Smooth muscle cell (in vitro differentiated cells): ENCODE results near the gene SH3RF2. TPM values are rescaled to one million over a fixed set of nuclear protein-coding genes. Genes with fewer than 3 reads are reported as not detected.

ENCODE experiments used
- DNase-seq: peaks from one replicate; lab custom pipeline; 2025; ENCODE audit not compliant: unreplicated experiment; lab: John Stamatoyannopoulos, UW
- H2AFZ ChIP-seq: fragments of 200-600 bp; sonication (generic); 2 replicates; pipeline ENCODE4 v1.6.0; 2016; ENCODE audit warnings: antibody characterized with exemption, low read depth, mild to moderate bottlenecking
- H3F3A ChIP-seq: fragments of 200-600 bp; sonication (generic); 2 replicates; pipeline ENCODE4 v1.6.0; 2017; ENCODE audit warnings: antibody characterized with exemption, low read depth
- H3K27ac ChIP-seq: fragments of 200-600 bp; sonication (generic); 2 replicates; pipeline ENCODE4 v1.5.1; 2016; ENCODE audit warnings: low read depth, mild to moderate bottlenecking
- H3K27me3 ChIP-seq: fragments of 200-600 bp; sonication (generic); 2 replicates; pipeline ENCODE4 v1.6.1; 2016; ENCODE audit warnings: low read depth, mild to moderate bottlenecking
- H3K36me3 ChIP-seq: fragments of 200-600 bp; sonication (generic); 2 replicates; pipeline ENCODE4 v1.5.1; 2016; ENCODE audit warnings: low read depth
- H3K4me1 ChIP-seq: fragments of 200-600 bp; sonication (generic); 2 replicates; pipeline ENCODE4 v1.5.1; 2016; ENCODE audit warnings: low read depth
- H3K4me2 ChIP-seq: fragments of 200-600 bp; sonication (generic); 2 replicates; pipeline ENCODE4 v1.6.0; 2016; ENCODE audit warnings: mild to moderate bottlenecking
- H3K4me3 ChIP-seq: fragments of 200-600 bp; sonication (generic); 2 replicates; pipeline ENCODE4 v1.5.1; 2016; ENCODE audit warnings: mild to moderate bottlenecking
- H3K79me2 ChIP-seq: fragments of 200-600 bp; sonication (generic); 2 replicates; pipeline ENCODE4 v1.6.0; 2016; ENCODE audit warnings: low read depth, mild to moderate bottlenecking
- H3K9ac ChIP-seq: fragments of 200-600 bp; sonication (generic); 2 replicates; pipeline ENCODE4 v1.6.0; 2016; ENCODE audit warnings: low read depth
- H3K9me3 ChIP-seq: fragments of 200-600 bp; sonication (generic); replicated peaks from 2 replicates; pipeline ENCODE4 v1.5.1; 2016; ENCODE audit warnings: low read depth
- H4K20me1 ChIP-seq: fragments of 200-600 bp; sonication (generic); 2 replicates; pipeline ENCODE4 v1.6.0; 2016; ENCODE audit warnings: low read depth
- WGBS: methylation state at CpG from one replicate; pipeline ENCODE4 v1.1.7; 2016; ENCODE audit warnings: low lambda C conversion rate; 5-methylcytosine and 5-hydroxymethylcytosine counted together
- polyA plus RNA-seq: library from polyadenylated mRNA; unstranded; fragments of >200 nt; fragmentation: Nextera tagmentation; extraction: Ambion mirVana; gene quantifications from 2 replicates; pipeline ENCODE4 v1.2.1, GENCODE V29; 2016
- total RNA-seq: library from RNA; depleted of rRNA; stranded (reverse); fragments of >200 nt; gene quantifications from 2 replicates; pipeline ENCODE4 v1.2.3, GENCODE V29; 2014
- TF ChIP-seq, protein P1 (sequence below): fragments of 200-600 bp; sonication (generic); IDR thresholded peaks from 2 replicates; pipeline ENCODE4 v1.5.1; 2017; ENCODE audit warnings: borderline replicate concordance, mild to moderate bottlenecking, antibody characterized with exemption; ENCODE audit not compliant: insufficient read depth, poor library complexity, severe bottlenecking

The SH3RF2 gene
- total and polyA plus RNA-seq, 2 experiments from 2014 or later: 1.0 to 2.0 TPM

GRCh38 chr5:146025114-146025680 lies 88.8 kb downstream of the SH3RF2 start:
- H3K27me3 ChIP-seq: no peaks in the 10 kb centered on the region
- DNase-seq: no peak
- WGBS: 64% methylated on average over 4 of the region's 4 CpGs
- no peak overlapping the region for H2AFZ ChIP-seq
- no peaks in the 10 kb centered on the region for H3K79me2 ChIP-seq
- H3K4me2 ChIP-seq: no peak overlapping the region
- no peaks in the 10 kb centered on the region for H4K20me1 ChIP-seq
- no peak overlapping the region for H3K27ac ChIP-seq
- no peak overlapping the region for H3K4me3 ChIP-seq
- H3K36me3 ChIP-seq: no peaks in the 10 kb centered on the region
- no peaks in the 10 kb centered on the region for H3K9me3 ChIP-seq
- peaks cover 9% of the 10 kb centered on the region for H3K4me1 ChIP-seq
- TF ChIP-seq, protein P1, sequence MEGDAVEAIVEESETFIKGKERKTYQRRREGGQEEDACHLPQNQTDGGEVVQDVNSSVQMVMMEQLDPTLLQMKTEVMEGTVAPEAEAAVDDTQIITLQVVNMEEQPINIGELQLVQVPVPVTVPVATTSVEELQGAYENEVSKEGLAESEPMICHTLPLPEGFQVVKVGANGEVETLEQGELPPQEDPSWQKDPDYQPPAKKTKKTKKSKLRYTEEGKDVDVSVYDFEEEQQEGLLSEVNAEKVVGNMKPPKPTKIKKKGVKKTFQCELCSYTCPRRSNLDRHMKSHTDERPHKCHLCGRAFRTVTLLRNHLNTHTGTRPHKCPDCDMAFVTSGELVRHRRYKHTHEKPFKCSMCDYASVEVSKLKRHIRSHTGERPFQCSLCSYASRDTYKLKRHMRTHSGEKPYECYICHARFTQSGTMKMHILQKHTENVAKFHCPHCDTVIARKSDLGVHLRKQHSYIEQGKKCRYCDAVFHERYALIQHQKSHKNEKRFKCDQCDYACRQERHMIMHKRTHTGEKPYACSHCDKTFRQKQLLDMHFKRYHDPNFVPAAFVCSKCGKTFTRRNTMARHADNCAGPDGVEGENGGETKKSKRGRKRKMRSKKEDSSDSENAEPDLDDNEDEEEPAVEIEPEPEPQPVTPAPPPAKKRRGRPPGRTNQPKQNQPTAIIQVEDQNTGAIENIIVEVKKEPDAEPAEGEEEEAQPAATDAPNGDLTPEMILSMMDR: no peak
- H3F3A ChIP-seq: no peaks in the 10 kb centered on the region
- H3K9ac ChIP-seq: no peak overlapping the region

DNA sequence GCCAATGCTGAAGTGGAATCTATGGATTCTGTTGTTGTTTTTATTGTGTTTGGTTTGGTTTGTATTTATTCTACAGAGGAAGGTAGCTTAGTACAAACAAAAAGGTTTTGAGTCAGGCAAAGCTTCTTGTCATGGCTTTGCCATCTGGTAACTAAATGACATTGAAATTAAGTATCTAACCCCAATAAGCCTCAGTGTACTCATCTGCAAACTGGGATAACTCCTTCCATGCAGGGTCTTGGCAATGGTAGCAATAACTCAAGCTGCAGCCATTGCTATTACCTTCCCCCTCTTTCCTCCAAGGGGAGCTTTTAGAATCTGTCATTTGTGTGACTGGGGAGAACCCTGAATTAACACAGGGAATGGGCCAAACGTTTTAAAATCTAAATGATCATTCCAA lies 89.3 kb downstream of the SH3RF2 start:
- H3K4me1 ChIP-seq: peaks cover 9% of the 10 kb centered on the region
- no peaks in the 10 kb centered on the region for H3K27me3 ChIP-seq
- H3K27ac ChIP-seq: no peak overlapping the region
- H2AFZ ChIP-seq: no peak overlapping the region
- DNase-seq: no peak
- no peaks in the 10 kb centered on the region for H3K9me3 ChIP-seq
- no peak overlapping the region for H3K4me3 ChIP-seq
- TF ChIP-seq, protein P1: no peak
- no peaks in the 10 kb centered on the region for H4K20me1 ChIP-seq
- H3K9ac ChIP-seq: no peak overlapping the region
- WGBS: 35% methylated on average over 1 of the region's 1 CpG
- no peaks in the 10 kb centered on the region for H3K36me3 ChIP-seq
- no peak overlapping the region for H3K4me2 ChIP-seq
- no peaks in the 10 kb centered on the region for H3K79me2 ChIP-seq
- H3F3A ChIP-seq: no peaks in the 10 kb centered on the region

DNA sequence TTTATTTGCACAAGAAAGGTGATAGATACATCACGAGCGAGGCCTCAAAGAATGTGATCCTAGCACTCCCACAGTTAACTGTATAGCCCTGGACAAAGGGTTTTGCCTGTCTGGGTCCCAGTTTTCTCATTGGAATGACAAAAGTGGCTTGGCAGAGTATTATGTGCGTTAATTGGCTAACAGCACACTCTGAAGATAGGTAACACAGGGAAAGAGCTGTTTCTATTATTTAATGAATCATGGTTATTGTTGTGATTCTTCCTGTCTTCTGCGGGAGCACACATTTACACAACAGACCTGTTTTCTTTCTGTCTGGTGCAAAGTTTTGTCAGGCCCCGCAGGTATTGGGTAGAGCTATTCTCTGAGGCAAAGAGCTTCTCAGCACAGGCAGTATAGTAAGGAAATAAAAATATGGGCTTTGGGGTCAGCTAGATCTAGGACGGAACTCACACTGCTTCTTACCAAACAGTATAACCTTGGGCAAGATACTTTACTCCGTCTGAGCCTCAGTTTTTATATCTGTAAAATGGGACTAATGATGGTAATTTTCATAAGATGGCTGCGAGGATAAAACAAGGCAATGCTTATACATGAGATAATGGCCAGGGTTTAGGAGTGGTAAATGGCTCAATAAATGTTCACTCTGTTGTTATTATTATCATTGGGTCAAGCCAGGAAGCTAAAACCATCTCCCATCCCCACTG lies 90.1 kb downstream of the SH3RF2 start:
- Histone ChIP-seq H3F3A (no peaks in the 10 kb centered on the region), H3K27ac (no peak overlapping the region), H3K36me3 (no peaks in the 10 kb centered on the region), H3K9me3 (no peaks in the 10 kb centered on the region), H3K27me3 (no peaks in the 10 kb centered on the region), H3K9ac (no peak overlapping the region), H2AFZ (no peak overlapping the region), H3K4me3 (no peak overlapping the region), H3K79me2 (no peaks in the 10 kb centered on the region), H3K4me2 (no peak overlapping the region), H4K20me1 (no peaks in the 10 kb centered on the region), H3K4me1 (peaks cover 9% of the 10 kb centered on the region)
- no peak for DNase-seq
- TF ChIP-seq, protein P1: no peak
- WGBS: 74% methylated on average over 8 of the region's 8 CpGs

DNA sequence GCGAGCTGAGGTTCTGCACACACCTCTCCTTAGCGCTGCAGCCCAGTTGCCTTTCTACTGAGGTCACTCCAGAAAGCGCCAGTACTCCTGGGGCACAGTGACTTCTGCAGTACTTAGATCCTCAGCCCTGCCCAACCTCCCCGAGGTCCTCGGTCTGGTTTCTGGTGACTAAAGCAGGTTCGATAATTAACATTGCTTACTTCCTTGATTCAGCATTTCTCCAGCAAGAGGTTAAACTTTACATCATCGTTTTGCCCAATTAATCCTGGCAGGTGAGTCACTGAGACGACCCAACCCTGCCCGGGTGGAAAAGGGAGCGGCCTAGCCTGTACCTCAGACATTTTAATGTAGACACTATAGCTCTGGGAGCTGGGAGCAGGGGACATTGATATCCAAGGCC lies 91.4 kb downstream of the SH3RF2 start:
- Histone ChIP-seq H2AFZ (no peak overlapping the region), H3K27ac (no peak overlapping the region), H3K4me2 (no peak overlapping the region), H3K9me3 (no peaks in the 10 kb centered on the region), H3F3A (no peaks in the 10 kb centered on the region), H4K20me1 (no peaks in the 10 kb centered on the region), H3K4me3 (no peak overlapping the region), H3K4me1 (peaks cover 9% of the 10 kb centered on the region), H3K27me3 (no peaks in the 10 kb centered on the region), H3K36me3 (no peaks in the 10 kb centered on the region), H3K9ac (no peak overlapping the region), H3K79me2 (no peaks in the 10 kb centered on the region)
- TF ChIP-seq, protein P1: no peak
- DNase-seq: no peak
- 67% methylated on average over 10 of the region's 10 CpGs for WGBS
